ENCODE results near the gene CD44.

- no peak for TF ChIP-seq CTCF (IDR thresholded peaks at IDR 0.05; ENCODE audit: low read length)
- no peak for TF ChIP-seq EZH2 (IDR thresholded peaks at IDR 0.05; ENCODE audit: borderline replicate concordance, low read length)
These were observed 913 bp upstream of the CD44 start for GRCh38 chr11:35138058-35138457.
